CD4-positive, alpha-beta T cell treated with Interleukin-6 for 4 hours (primary cell): ENCODE results near the gene SNAP47.

Experiments
- DNase-seq: peaks from one replicate; pipeline ENCODE4 v3.0.0-alpha.2; 2020; ENCODE audit warnings: mixed read lengths

The SNAP47 gene

GRCh38 chr1:227798078-227798802 lies 63.0 kb downstream of the SNAP47 start:
- DNase-seq, result no peak

DNA sequence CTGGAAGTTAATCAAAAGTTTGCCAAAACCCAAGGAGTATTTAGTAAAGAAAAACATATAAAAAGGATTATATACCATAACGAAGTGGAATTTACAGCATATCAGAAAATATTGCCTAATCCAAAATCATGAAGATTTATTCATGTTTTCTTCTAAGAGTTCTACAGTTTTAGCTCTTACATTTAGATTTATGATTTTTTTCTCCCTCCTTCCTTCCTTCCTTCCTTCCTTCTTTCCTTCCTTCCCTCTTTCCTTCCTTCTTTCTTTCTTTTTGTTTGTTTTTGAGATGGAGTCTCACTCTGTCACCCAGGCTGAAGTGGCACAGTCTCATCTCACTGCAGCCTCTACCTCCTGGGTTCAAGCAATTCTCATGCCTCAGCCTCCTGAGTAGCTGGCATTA lies 64.5 kb downstream of the SNAP47 start:
- DNase-seq, result no peak

GRCh38 chr1:227803933-227804332 lies 68.7 kb downstream of the SNAP47 start:
- no peak for DNase-seq

- DNase-seq, result no peak
These were observed 70.5 kb downstream of the SNAP47 start for GRCh38 chr1:227805606-227806197.

DNA sequence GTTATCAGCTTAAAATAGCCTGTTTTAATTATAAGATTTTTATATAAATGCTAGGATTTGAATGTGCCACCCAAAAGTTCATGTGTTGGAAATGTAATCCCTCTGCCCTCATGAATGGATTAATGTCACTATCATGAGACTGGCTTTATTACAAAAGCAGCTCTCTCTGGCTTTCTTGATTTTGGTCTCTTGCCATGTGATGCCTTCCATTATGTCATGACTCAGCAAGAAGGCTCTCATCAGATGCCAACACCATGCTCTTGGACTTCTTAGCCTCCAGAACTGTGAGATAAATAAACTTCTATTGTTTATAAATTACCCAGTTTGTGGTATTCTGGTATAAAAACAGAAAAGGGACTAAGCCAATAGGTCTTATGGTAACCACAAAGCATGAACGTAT lies 73.3 kb downstream of the SNAP47 start:
- DNase-seq, result no peak

- no peak for DNase-seq
These were observed 73.8 kb downstream of the SNAP47 start for GRCh38 chr1:227809026-227809425.

DNA sequence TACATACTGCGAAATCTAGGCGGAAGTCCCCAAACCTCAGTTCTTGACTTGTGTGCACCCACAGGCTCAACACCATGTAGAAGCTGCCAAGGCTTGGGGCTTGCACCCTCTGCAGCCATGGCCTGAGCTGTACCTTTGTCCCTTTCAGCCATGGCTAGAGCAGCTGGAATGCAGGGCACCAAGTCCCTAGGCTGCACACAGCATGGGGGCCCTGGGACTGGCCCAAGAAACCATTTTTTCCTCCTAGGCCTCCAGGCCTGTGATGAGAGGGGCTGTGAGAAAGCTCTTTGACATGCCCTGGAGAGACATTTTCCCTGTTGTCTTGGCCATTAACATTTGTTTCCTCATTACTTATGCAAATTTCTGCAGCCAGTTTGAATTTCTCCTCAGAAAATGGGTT lies 78.7 kb downstream of the SNAP47 start:
- DNase-seq, result no peak

DNA sequence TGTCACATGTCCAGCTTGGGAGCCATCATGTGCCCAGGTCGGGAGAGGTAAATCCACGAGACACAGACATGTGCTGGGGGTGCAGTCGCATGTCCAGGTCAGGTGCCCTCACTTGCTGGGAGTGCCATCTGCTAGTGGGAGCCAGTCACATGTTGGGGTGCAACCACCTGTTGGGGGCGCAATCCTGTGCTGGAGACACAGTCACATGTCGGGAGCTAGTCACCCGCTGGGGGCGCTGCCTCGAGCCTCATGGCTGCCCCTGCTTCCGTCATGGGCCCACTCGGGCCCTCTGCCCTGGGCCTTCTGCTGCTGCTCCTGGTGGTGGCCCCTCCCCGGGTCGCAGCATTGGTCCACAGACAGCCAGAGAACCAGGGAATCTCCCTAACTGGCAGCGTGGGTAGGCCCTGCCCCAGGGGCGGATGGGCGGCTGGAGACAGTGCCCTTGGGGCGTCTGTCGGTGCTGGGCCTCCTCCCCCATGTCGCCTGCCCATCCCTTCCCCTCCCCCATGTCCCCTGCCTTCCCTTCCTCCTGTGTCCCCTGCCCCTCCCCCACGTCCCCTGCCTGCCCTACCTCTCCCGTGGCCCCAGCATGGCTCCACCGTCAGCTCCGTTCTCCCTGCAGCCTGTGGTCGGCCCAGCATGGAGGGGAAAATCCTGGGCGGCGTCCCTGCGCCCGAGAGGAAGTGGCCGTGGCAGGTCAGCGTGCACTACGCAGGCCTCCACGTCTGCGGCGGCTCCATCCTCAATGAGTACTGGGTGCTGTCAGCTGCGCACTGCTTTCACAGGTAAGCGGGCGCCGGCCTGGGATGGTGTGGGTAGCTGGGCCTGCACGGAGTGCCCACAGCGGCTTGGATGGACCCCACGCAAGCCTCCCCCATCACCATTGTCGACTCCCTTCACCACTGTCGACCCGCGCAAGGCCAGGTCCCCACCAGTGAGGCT lies 80.5 kb downstream of the SNAP47 start, which contains the start of gene PRSS38:
Gene PRSS38 (plus strand): TSS at position 208 of the 942 bp plus-strand sequence. CDS start 42 bp downstream, at position 250.
- no peak for DNase-seq

- DNase-seq, result no peak
These were observed 81.7 kb downstream of the SNAP47 start for GRCh38 chr1:227816750-227817446.

GRCh38 chr1:227823537-227823936 lies 88.3 kb downstream of the SNAP47 start:
- no peak for DNase-seq

GRCh38 chr1:227824204-227824603 lies 89.0 kb downstream of the SNAP47 start:
- DNase-seq, result no peak

GRCh38 chr1:227828786-227829185 lies 93.6 kb downstream of the SNAP47 start:
- no peak for DNase-seq
